Loucy (cell line): Measurements from ENCODE around the gene GLDN.

Experiments
- H2AFZ ChIP-seq: fragments of 200-600 bp; sonication (generic); 2 replicates; pipeline ENCODE4 v1.6.0; 2016; ENCODE audit warnings: antibody characterized with exemption, mild to moderate bottlenecking, low read length, moderate library complexity
- H3F3A ChIP-seq: fragments of 200-600 bp; 2 replicates; pipeline ENCODE4 v1.6.0; 2016; ENCODE audit warnings: antibody characterized with exemption, low read depth, mild to moderate bottlenecking
- H3K27me3 ChIP-seq: fragments of 200-600 bp; sonication (generic); 2 replicates; pipeline ENCODE4 v1.6.1; 2014; ENCODE audit warnings: low read length, mild to moderate bottlenecking; ENCODE audit not compliant: insufficient read depth, poor library complexity, severe bottlenecking
- H3K36me3 ChIP-seq: fragments of 200-600 bp; sonication (generic); 2 replicates; pipeline ENCODE4 v1.6.1; 2016; ENCODE audit warnings: low read length; ENCODE audit not compliant: insufficient read depth
- H3K4me1 ChIP-seq: fragments of 200-600 bp; sonication (generic); 2 replicates; pipeline ENCODE4 v1.5.1; 2014; ENCODE audit warnings: low read length, mild to moderate bottlenecking; ENCODE audit not compliant: insufficient read depth, poor library complexity, severe bottlenecking
- H3K4me2 ChIP-seq: fragments of 200-600 bp; sonication (generic); 2 replicates; pipeline ENCODE4 v1.6.0; 2014; ENCODE audit warnings: antibody characterized with exemption, low read length, low read depth, mild to moderate bottlenecking; ENCODE audit not compliant: poor library complexity, severe bottlenecking
- H3K4me3 ChIP-seq: fragments of 200-600 bp; sonication (generic); 2 replicates; pipeline ENCODE4 v1.5.1; 2014; ENCODE audit warnings: low read length, mild to moderate bottlenecking, mixed read lengths; ENCODE audit not compliant: poor library complexity, severe bottlenecking
- H3K79me2 ChIP-seq: fragments of 200-600 bp; sonication (generic); 2 replicates; pipeline ENCODE4 v1.6.1; 2014; ENCODE audit warnings: low read length; ENCODE audit not compliant: insufficient read depth
- H3K9ac ChIP-seq: fragments of 200-600 bp; sonication (generic); 2 replicates; pipeline ENCODE4 v1.6.0; 2014; ENCODE audit warnings: mild to moderate bottlenecking, low read depth, low read length, moderate library complexity; ENCODE audit not compliant: poor library complexity, severe bottlenecking
- H3K9me2 ChIP-seq: fragments of 200-600 bp; sonication (generic); replicated peaks from 2 replicates; pipeline ENCODE4 v1.6.1; 2016; ENCODE audit warnings: low read depth, low read length, mixed read lengths
- H3K9me3 ChIP-seq: fragments of 200-600 bp; sonication (generic); 2 replicates; pipeline ENCODE4 v1.6.1; 2014; ENCODE audit warnings: mild to moderate bottlenecking, antibody characterized with exemption, low read length, low read depth; ENCODE audit not compliant: insufficient read depth
- H4K20me1 ChIP-seq: fragments of 200-600 bp; sonication (generic); 2 replicates; pipeline ENCODE4 v1.6.0; 2014; ENCODE audit warnings: antibody characterized with exemption, low read length, mild to moderate bottlenecking; ENCODE audit not compliant: insufficient read depth, poor library complexity, severe bottlenecking
- EZH2phosphoT487 ChIP-seq: fragments of 200-600 bp; IDR thresholded peaks from 2 replicates; pipeline ENCODE4 v1.6.1; 2018; ENCODE audit warnings: antibody characterized with exemption, mild to moderate bottlenecking, moderate library complexity, borderline replicate concordance
- TF ChIP-seq, protein P1 (sequence below): fragments of 200-600 bp; sonication (generic); conservative IDR thresholded peaks from 2 replicates; pipeline ENCODE4 v1.5.1; 2014; ENCODE audit warnings: mild to moderate bottlenecking, antibody characterized with exemption, low read length

Gene GLDN

GRCh38 chr15:51424780-51425179, 83.3 kb downstream of the GLDN start:
- Histone ChIP-seq H3K4me1 (no peaks in the 10 kb centered on the region), H3K9me2 (no peaks in the 10 kb centered on the region), H3K9me3 (no peaks in the 10 kb centered on the region), H3K36me3 (no peaks in the 10 kb centered on the region), H3K9ac (no peak overlapping the region), H4K20me1 (no peaks in the 10 kb centered on the region), H3K27me3 (no peaks in the 10 kb centered on the region), H3K4me2 (no peak overlapping the region), H3K79me2 (no peaks in the 10 kb centered on the region), H2AFZ (no peak overlapping the region), H3F3A (no peaks in the 10 kb centered on the region), H3K4me3 (no peak overlapping the region)
- no peak for TF ChIP-seq EZH2phosphoT487
- TF ChIP-seq, protein P1, sequence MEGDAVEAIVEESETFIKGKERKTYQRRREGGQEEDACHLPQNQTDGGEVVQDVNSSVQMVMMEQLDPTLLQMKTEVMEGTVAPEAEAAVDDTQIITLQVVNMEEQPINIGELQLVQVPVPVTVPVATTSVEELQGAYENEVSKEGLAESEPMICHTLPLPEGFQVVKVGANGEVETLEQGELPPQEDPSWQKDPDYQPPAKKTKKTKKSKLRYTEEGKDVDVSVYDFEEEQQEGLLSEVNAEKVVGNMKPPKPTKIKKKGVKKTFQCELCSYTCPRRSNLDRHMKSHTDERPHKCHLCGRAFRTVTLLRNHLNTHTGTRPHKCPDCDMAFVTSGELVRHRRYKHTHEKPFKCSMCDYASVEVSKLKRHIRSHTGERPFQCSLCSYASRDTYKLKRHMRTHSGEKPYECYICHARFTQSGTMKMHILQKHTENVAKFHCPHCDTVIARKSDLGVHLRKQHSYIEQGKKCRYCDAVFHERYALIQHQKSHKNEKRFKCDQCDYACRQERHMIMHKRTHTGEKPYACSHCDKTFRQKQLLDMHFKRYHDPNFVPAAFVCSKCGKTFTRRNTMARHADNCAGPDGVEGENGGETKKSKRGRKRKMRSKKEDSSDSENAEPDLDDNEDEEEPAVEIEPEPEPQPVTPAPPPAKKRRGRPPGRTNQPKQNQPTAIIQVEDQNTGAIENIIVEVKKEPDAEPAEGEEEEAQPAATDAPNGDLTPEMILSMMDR: no peak

GRCh38 chr15:51425517-51426040, 84.1 kb downstream of the GLDN start:
- H3K9me2 ChIP-seq: no peaks in the 10 kb centered on the region
- no peaks in the 10 kb centered on the region for H3F3A ChIP-seq
- H3K4me1 ChIP-seq: no peaks in the 10 kb centered on the region
- no peaks in the 10 kb centered on the region for H3K79me2 ChIP-seq
- no peaks in the 10 kb centered on the region for H3K9me3 ChIP-seq
- no peak overlapping the region for H3K9ac ChIP-seq
- TF ChIP-seq EZH2phosphoT487: no peak
- TF ChIP-seq, protein P1: no peak
- no peaks in the 10 kb centered on the region for H3K36me3 ChIP-seq
- H2AFZ ChIP-seq: no peak overlapping the region
- no peaks in the 10 kb centered on the region for H3K27me3 ChIP-seq
- no peak overlapping the region for H3K4me2 ChIP-seq
- no peaks in the 10 kb centered on the region for H4K20me1 ChIP-seq
- H3K4me3 ChIP-seq: no peak overlapping the region

DNA sequence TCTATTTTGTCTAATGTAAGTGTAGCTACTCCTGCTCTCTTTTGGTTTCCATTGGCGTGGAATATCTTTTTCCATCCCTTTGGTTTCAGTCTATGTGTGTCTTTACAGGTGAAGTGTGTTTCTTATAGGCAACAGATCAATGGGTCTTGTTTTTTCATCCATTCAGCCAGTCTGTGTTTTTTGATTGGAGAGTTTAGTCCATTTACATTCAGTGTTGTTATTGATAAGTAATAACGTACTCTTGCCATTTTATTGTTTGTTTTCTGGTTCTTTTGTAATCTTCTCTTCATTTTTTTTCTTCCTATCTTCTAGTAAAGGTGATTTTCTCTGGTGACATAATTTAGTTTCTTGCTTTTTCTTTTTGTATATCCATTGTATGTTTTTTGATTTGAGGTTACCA, 97.1 kb downstream of the GLDN start:
- no peaks in the 10 kb centered on the region for H3K79me2 ChIP-seq

More for the DNA sequence above, 97.1 kb downstream of the GLDN start:
- H3K9ac ChIP-seq: no peak overlapping the region
- no peak overlapping the region for H3K4me2 ChIP-seq
- no peaks in the 10 kb centered on the region for H4K20me1 ChIP-seq
- no peaks in the 10 kb centered on the region for H3K36me3 ChIP-seq
- no peaks in the 10 kb centered on the region for H3K9me3 ChIP-seq
- H3K4me1 ChIP-seq: no peaks in the 10 kb centered on the region
- no peaks in the 10 kb centered on the region for H3K9me2 ChIP-seq
- no peak overlapping the region for H2AFZ ChIP-seq
- TF ChIP-seq, protein P1: no peak
- TF ChIP-seq EZH2phosphoT487: no peak
- no peak overlapping the region for H3K4me3 ChIP-seq
- H3K27me3 ChIP-seq: no peaks in the 10 kb centered on the region
- no peaks in the 10 kb centered on the region for H3F3A ChIP-seq
